ENCODE measurements around the gene ANK3. TPM values are rescaled to one million over a fixed set of nuclear protein-coding genes. Genes with fewer than 3 reads are reported as not detected.

ANK3 gene
- polyA plus RNA-seq, 1 donor from 2014 or later: 114 TPM

GRCh38 chr10:60048091-60048501 is 341.6 kb downstream of the ANK3 start:
- TF ChIP-seq MXI1 (conservative IDR thresholded peaks at IDR 0.05; ENCODE audit: poor library complexity, severe bottlenecking) (no peak), POLR2AphosphoS5 (IDR thresholded peaks at IDR 0.05) (no peak), EP300 (conservative IDR thresholded peaks at IDR 0.05; ENCODE audit: poor library complexity, severe bottlenecking) (no peak), REST (IDR thresholded peaks at IDR 0.05; ENCODE audit: borderline replicate concordance) (no peak), EZH2 (IDR thresholded peaks at IDR 0.05; ENCODE audit: borderline replicate concordance, insufficient read depth, low read length, poor library complexity, severe bottlenecking) (no peak), SMC3 (conservative IDR thresholded peaks at IDR 0.05; ENCODE audit: poor library complexity) (no peak), RAD21 (conservative IDR thresholded peaks at IDR 0.05) (no peak), TAF1 (IDR thresholded peaks at IDR 0.05; ENCODE audit: low read depth) (no peak)
- TF ChIP-seq, protein P1, sequence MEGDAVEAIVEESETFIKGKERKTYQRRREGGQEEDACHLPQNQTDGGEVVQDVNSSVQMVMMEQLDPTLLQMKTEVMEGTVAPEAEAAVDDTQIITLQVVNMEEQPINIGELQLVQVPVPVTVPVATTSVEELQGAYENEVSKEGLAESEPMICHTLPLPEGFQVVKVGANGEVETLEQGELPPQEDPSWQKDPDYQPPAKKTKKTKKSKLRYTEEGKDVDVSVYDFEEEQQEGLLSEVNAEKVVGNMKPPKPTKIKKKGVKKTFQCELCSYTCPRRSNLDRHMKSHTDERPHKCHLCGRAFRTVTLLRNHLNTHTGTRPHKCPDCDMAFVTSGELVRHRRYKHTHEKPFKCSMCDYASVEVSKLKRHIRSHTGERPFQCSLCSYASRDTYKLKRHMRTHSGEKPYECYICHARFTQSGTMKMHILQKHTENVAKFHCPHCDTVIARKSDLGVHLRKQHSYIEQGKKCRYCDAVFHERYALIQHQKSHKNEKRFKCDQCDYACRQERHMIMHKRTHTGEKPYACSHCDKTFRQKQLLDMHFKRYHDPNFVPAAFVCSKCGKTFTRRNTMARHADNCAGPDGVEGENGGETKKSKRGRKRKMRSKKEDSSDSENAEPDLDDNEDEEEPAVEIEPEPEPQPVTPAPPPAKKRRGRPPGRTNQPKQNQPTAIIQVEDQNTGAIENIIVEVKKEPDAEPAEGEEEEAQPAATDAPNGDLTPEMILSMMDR (IDR thresholded peaks at IDR 0.05; ENCODE audit: poor library complexity, severe bottlenecking): no peak
- no peaks in the 10 kb centered on the region for H3K9me3 ChIP-seq (ENCODE audit: low read length)

DNA sequence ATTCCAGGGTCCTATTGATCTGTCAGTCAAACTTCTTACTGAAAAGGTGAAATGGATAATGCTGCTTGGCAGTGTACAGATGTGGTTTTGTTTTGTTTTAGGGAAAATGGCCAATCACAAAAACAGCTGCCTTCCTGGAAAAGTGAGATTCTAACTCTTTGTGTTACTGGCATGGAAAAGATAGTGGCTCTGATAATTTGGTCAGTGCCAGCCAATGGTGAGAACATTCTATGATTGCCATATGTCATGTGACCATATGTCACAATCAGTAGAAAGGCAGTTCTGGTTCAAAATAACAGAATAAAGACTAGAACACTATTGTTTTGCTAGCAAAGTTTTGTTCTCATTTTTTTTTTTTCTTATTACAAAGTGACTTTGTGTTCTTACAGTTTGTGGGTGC is 344.1 kb downstream of the ANK3 start:
- Histone ChIP-seq H4K20me1 (ENCODE audit: insufficient read depth) (no peaks in the 10 kb centered on the region), H3K4me3 (ENCODE audit: low read length) (no peak overlapping the region), H3F3A (ENCODE audit: insufficient read depth, low read length, poor library complexity, severe bottlenecking) (no peaks in the 10 kb centered on the region), H3K27me3 (ENCODE audit: insufficient read depth, low read depth, low read length) (no peaks in the 10 kb centered on the region), H3K9me2 (ENCODE audit: insufficient read depth, low read length) (no peaks in the 10 kb centered on the region), H3K9me3 (ENCODE audit: low read length) (no peaks in the 10 kb centered on the region), H3K4me2 (ENCODE audit: low read length) (no peak overlapping the region), H3K9ac (ENCODE audit: low read length) (no peak overlapping the region), H3K36me3 (ENCODE audit: insufficient read depth, low read length) (peaks cover 11% of the 10 kb centered on the region), H2AFZ (ENCODE audit: low read depth, low read length) (no peak overlapping the region), H3K27ac (ENCODE audit: low read length) (no peak overlapping the region), H3K79me2 (replicated peaks; ENCODE audit: insufficient read depth, low read length) (no peaks in the 10 kb centered on the region)
- TF ChIP-seq SMC3 (conservative IDR thresholded peaks at IDR 0.05; ENCODE audit: poor library complexity): no peak
- TF ChIP-seq, protein P1 (IDR thresholded peaks at IDR 0.05; ENCODE audit: poor library complexity, severe bottlenecking): no peak
- no peak for TF ChIP-seq REST (IDR thresholded peaks at IDR 0.05; ENCODE audit: borderline replicate concordance)
- no peak for TF ChIP-seq EZH2 (IDR thresholded peaks at IDR 0.05; ENCODE audit: borderline replicate concordance, insufficient read depth, low read length, poor library complexity, severe bottlenecking)
- TF ChIP-seq MXI1 (conservative IDR thresholded peaks at IDR 0.05; ENCODE audit: poor library complexity, severe bottlenecking): no peak
- no peak for TF ChIP-seq POLR2AphosphoS5 (IDR thresholded peaks at IDR 0.05)
- no peak for TF ChIP-seq RAD21 (conservative IDR thresholded peaks at IDR 0.05)
- no peak for TF ChIP-seq TAF1 (IDR thresholded peaks at IDR 0.05; ENCODE audit: low read depth)
- no peak for TF ChIP-seq EP300 (conservative IDR thresholded peaks at IDR 0.05; ENCODE audit: poor library complexity, severe bottlenecking)

More at GRCh38 chr10:60048091-60048501, 341.6 kb downstream of the ANK3 start:
- Histone ChIP-seq H3K79me2 (replicated peaks; ENCODE audit: insufficient read depth, low read length) (no peaks in the 10 kb centered on the region), H3K9me2 (ENCODE audit: insufficient read depth, low read length) (no peaks in the 10 kb centered on the region), H3K27me3 (ENCODE audit: insufficient read depth, low read depth, low read length) (no peaks in the 10 kb centered on the region), H3K4me2 (ENCODE audit: low read length) (no peak overlapping the region), H3K9ac (ENCODE audit: low read length) (no peak overlapping the region), H2AFZ (ENCODE audit: low read depth, low read length) (no peak overlapping the region), H4K20me1 (ENCODE audit: insufficient read depth) (no peaks in the 10 kb centered on the region), H3K36me3 (ENCODE audit: insufficient read depth, low read length) (no peaks in the 10 kb centered on the region), H3K27ac (ENCODE audit: low read length) (no peak overlapping the region), H3F3A (ENCODE audit: insufficient read depth, low read length, poor library complexity, severe bottlenecking) (no peaks in the 10 kb centered on the region), H3K4me3 (ENCODE audit: low read length) (no peak overlapping the region)
